Omental fat pad (tissue), 4 donors: ENCODE data around the gene PAK1IP1. TPM values are rescaled to one million over a fixed set of nuclear protein-coding genes. Genes with fewer than 3 reads are reported as not detected.
"Not testable (repeated sequence)": the region's sequence is repeated elsewhere in the genome, so short reads cannot be mapped to it uniquely, and the experiment has no call there.

Experiments used
- ATAC-seq: fragments of 150-250 bp; one replicate; pipeline ENCODE4 v1.9.1; 2016; ENCODE audit warnings: mild to moderate bottlenecking, moderate library complexity; ENCODE audit not compliant: low FRiP score
- DNase-seq: peaks from one replicate; pipeline ENCODE4 v3.0.0-alpha.2; 2019; ENCODE audit warnings: low spot score
- small RNA-seq: library from RNA; depleted of rRNA; stranded (forward); fragments of <200 nt; gene quantifications from one replicate; pipeline ENCODE3, GENCODE V24; 2016
- total RNA-seq, 4 donors: library from RNA; depleted of rRNA; stranded (reverse); fragments of >200 nt; gene quantifications; one replicate each; pipeline ENCODE4 v1.1.0, GENCODE V29; 2016
- TF ChIP-seq, protein P1 (sequence below), 3 donors: fragments of 450-650 bp; IDR thresholded peaks; one replicate each; pipeline ENCODE4 v1.5.1; 2016 to 2017; ENCODE audit warnings: antibody characterized with exemption in 3 of 3, mild to moderate bottlenecking in 3 of 3, moderate library complexity in 2 of 3

The PAK1IP1 gene
- total RNA-seq, 4 donors from 2014 or later: 10.7 to 36.5 (median 15.1) TPM

- TF ChIP-seq, protein P1, sequence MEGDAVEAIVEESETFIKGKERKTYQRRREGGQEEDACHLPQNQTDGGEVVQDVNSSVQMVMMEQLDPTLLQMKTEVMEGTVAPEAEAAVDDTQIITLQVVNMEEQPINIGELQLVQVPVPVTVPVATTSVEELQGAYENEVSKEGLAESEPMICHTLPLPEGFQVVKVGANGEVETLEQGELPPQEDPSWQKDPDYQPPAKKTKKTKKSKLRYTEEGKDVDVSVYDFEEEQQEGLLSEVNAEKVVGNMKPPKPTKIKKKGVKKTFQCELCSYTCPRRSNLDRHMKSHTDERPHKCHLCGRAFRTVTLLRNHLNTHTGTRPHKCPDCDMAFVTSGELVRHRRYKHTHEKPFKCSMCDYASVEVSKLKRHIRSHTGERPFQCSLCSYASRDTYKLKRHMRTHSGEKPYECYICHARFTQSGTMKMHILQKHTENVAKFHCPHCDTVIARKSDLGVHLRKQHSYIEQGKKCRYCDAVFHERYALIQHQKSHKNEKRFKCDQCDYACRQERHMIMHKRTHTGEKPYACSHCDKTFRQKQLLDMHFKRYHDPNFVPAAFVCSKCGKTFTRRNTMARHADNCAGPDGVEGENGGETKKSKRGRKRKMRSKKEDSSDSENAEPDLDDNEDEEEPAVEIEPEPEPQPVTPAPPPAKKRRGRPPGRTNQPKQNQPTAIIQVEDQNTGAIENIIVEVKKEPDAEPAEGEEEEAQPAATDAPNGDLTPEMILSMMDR (IDR thresholded peaks at IDR 0.05): no peak
- ATAC-seq (no peak), DNase-seq (no peak)
These were observed 52.1 kb downstream of the PAK1IP1 start for GRCh38 chr6:10746915-10747250.

DNA sequence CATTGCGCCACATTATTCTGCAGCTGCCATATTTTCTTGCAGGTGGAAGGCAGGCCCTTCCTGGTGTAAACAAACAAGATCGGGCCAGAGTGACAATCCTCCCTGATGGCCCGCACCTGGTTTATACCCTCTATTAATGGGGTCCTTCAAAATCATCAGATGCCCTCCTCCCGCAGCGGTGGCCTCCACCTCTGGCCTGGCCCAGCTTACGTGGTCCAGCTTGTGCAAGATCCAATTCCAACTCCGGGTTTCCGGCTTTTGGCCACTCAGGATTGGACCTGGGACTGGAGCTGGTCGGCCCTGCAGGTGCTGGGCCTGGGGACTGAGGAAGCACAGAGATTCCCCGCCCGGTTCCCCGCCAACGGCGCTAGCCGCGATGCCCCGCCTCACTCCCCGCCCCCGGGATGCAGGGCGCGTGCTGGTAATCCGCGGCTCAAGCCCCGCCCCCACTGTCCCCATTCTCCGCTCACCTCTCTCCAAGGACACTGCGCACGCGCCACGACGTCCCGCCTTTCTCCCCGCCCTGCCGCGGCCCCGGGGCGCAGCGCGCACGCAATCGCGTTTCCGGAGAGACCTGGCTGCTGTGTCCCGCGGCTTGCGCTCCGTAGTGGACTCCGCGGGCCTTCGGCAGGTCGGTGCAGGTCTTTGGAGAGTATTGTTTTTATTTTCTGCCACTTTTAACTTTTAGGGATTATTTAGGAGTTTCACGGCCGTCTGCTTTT lies 52.6 kb downstream of the PAK1IP1 start, which contains the start of gene TMEM14B:
TSS of gene TMEM14B (plus strand) at position 555 of the 722 bp plus-strand sequence. CDS start 1,441 bp downstream, outside the sequence.
- DNase-seq (peak; percentile 99), ATAC-seq (peak; percentile 99)
- TF ChIP-seq, protein P1 (IDR thresholded peaks at IDR 0.05): no peak

- TF ChIP-seq, protein P1 (IDR thresholded peaks at IDR 0.05): no peak
- DNase-seq (no peak), ATAC-seq (no peak)
These were observed 55.0 kb downstream of the PAK1IP1 start for GRCh38 chr6:10749734-10750133.

GRCh38 chr6:10750568-10750967 lies 55.8 kb downstream of the PAK1IP1 start:
- DNase-seq, ATAC-seq: not testable (repeated sequence)

DNA sequence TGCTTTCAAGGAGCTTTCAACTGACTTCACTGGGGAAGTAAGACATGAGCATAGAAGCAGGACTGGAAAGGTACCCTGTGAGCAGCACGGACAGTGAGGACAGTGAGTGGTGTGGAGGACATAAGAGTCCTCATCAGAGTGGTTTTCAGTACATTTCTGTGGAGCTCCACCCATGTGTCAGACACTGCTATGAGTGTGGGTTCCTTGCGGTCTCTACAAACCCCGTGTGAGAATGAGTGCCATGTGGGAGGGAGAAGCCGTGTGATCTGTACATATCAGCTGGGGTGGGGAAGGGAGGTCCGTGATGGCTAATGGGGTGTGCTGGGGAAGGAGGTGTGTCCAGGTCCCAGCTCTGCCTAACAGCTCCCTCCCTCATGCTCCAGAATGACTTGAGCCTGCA lies 57.0 kb downstream of the PAK1IP1 start:
- not testable (repeated sequence) for ATAC-seq, DNase-seq

DNA sequence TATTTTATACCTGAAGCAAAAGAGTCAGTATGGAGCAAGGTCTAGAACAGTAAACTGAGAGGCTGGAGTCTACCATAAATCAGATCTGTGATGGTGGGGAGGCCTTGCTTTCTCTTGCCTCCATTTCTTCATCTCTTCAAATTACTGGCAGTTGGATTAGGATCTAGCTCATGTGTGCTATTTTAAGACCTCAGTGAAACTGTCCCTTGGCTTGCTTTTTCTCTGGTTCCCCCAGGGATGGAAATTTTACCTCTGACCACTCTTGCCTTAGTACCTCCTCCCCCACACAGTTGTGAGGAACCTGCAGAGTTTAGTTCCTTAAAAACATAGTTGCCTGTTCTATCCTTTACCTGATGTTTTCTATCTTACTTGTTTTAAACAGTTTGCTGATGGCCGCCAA lies 61.3 kb downstream of the PAK1IP1 start:
- no peak for ATAC-seq
- DNase-seq: no peak
- TF ChIP-seq, protein P1 (IDR thresholded peaks at IDR 0.05): no peak

Small RNA genes lying within 50 kb of the gene (small RNA-seq; reads per million reads assigned to genes)
- gene RF00019 (not detected), gene RNA5SP203 (not detected)

Other genes starting within 250 kb of the PAK1IP1 start
- gene GCNT2, start 173.6 kb upstream of the PAK1IP1 start, total RNA-seq: 1 to 10 TPM; 3.8 to 7.9 (median 6.0) TPM
- not detected for gene C6orf52, start 356 bp upstream of the PAK1IP1 start, total RNA-seq
- 100 to 1,000 TPM in 2 of 4 donors, 10 to 100 TPM in 2; 97.9 to 144 (median 116) TPM for gene TMEM14C, start 28.1 kb downstream of the PAK1IP1 start, total RNA-seq
- gene TMEM14B, start 52.8 kb downstream of the PAK1IP1 start, total RNA-seq: 100 to 1,000 TPM in 1 of 4 donors, 10 to 100 TPM in 3; 69.1 to 100 (median 73.7) TPM
- gene MAK, start 143.6 kb downstream of the PAK1IP1 start, total RNA-seq: 1 to 10 TPM in 2 of 4 donors, under 1 TPM in 2; 0.25 to 1.3 (median 1.0) TPM
- gene GCM2, start 187.1 kb downstream of the PAK1IP1 start, total RNA-seq: not detected
- gene SYCP2L, start 192.1 kb downstream of the PAK1IP1 start, total RNA-seq: 1 to 10 TPM in 3 of 4 donors, under 1 TPM in 1; 0.47 to 3.3 (median 1.6) TPM